Stimulated activated CD8-positive, alpha-beta memory T cell treated with anti-CD3 and anti-CD28 coated beads, Interleukin-4, amount 100 ng/mL, for 48 hours (primary cell): ENCODE measurements around the gene LTBP2.
A peak's percentile ranks its signal among the peaks of the same experiment; 100 is the strongest.

ENCODE experiments used
- DNase-seq: peaks from one replicate; pipeline ENCODE4 v3.0.0-alpha.2; 2020

LTBP2 gene

GRCh38 chr14:74586681-74587362, 25.2 kb downstream of the LTBP2 start:
- no peak for DNase-seq

- DNase-seq, result no peak
These were observed 26.4 kb downstream of the LTBP2 start for GRCh38 chr14:74585406-74586335.

GRCh38 chr14:74584951-74585350, 27.1 kb downstream of the LTBP2 start:
- DNase-seq, result no peak

GRCh38 chr14:74583689-74584434, 28.2 kb downstream of the LTBP2 start:
- DNase-seq, result peak; percentile 54

- no peak for DNase-seq
These were observed 29.0 kb downstream of the LTBP2 start for GRCh38 chr14:74582910-74583581.

- no peak for DNase-seq
These were observed 31.8 kb downstream of the LTBP2 start for GRCh38 chr14:74580275-74580672.

- peak; percentile 58 for DNase-seq
These were observed 32.4 kb downstream of the LTBP2 start for GRCh38 chr14:74579447-74580274.

- DNase-seq, result no peak
These were observed 33.6 kb downstream of the LTBP2 start for GRCh38 chr14:74578479-74578878.

GRCh38 chr14:74577948-74578275, 34.1 kb downstream of the LTBP2 start:
- DNase-seq, result no peak

GRCh38 chr14:74577247-74577947, 34.6 kb downstream of the LTBP2 start:
- no peak for DNase-seq

GRCh38 chr14:74575936-74576335, 36.1 kb downstream of the LTBP2 start:
- DNase-seq, result no peak

GRCh38 chr14:74575507-74575906, 36.5 kb downstream of the LTBP2 start:
- no peak for DNase-seq

- no peak for DNase-seq
These were observed 37.3 kb downstream of the LTBP2 start for GRCh38 chr14:74574706-74575105.

GRCh38 chr14:74574090-74574433, 38.0 kb downstream of the LTBP2 start:
- no peak for DNase-seq

- DNase-seq, result no peak
These were observed 38.5 kb downstream of the LTBP2 start for GRCh38 chr14:74573421-74574089.

GRCh38 chr14:74572726-74573301, 39.2 kb downstream of the LTBP2 start:
- DNase-seq, result no peak

GRCh38 chr14:74571901-74572725, 39.9 kb downstream of the LTBP2 start:
- DNase-seq, result peak; percentile 43

- DNase-seq, result no peak
These were observed 40.6 kb downstream of the LTBP2 start for GRCh38 chr14:74571441-74571841.

- no peak for DNase-seq
These were observed 41.3 kb downstream of the LTBP2 start for GRCh38 chr14:74570696-74571095.
